GM12864 (cell line): Measurements from ENCODE around the gene HJURP.

Experiments
- DNase-seq: peaks from one replicate; pipeline ENCODE4 v3.0.0-alpha.2; 2011; ENCODE audit warnings: low read depth
- H3K4me3 ChIP-seq: 2 replicates; pipeline ENCODE4 v1.5.1; 2011; ENCODE audit warnings: mild to moderate bottlenecking, low read depth, low read length, control low read depth
- CTCF ChIP-seq: IDR thresholded peaks from 2 replicates; pipeline ENCODE4 v1.5.1; 2011; ENCODE audit warnings: low read depth, mild to moderate bottlenecking, moderate library complexity, low read length, control low read depth, inconsistent platforms; ENCODE audit errors: missing control alignments

Gene HJURP

GRCh38 chr2:233814056-233814835 lies 40.1 kb downstream of the HJURP start:
- no peak for TF ChIP-seq CTCF
- DNase-seq, result no peak

GRCh38 chr2:233813236-233814055 lies 40.9 kb downstream of the HJURP start:
- no peak for DNase-seq
- H3K4me3 ChIP-seq, result no peak overlapping the region
- no peak for TF ChIP-seq CTCF

More at GRCh38 chr2:233814056-233814835, 40.1 kb downstream of the HJURP start:
- no peak overlapping the region for H3K4me3 ChIP-seq

GRCh38 chr2:233811732-233812131 lies 42.6 kb downstream of the HJURP start:
- H3K4me3 ChIP-seq, result no peak overlapping the region
- no peak for DNase-seq
- TF ChIP-seq CTCF, result no peak

- DNase-seq, result no peak
- no peak for TF ChIP-seq CTCF
- no peak overlapping the region for H3K4me3 ChIP-seq
These were observed 43.2 kb downstream of the HJURP start for GRCh38 chr2:233811087-233811486.

GRCh38 chr2:233810385-233810784 lies 44.0 kb downstream of the HJURP start:
- no peak overlapping the region for H3K4me3 ChIP-seq
- TF ChIP-seq CTCF, result no peak
- no peak for DNase-seq

GRCh38 chr2:233807966-233808935 lies 46.1 kb downstream of the HJURP start:
- no peak overlapping the region for H3K4me3 ChIP-seq
- no peak for TF ChIP-seq CTCF
- no peak for DNase-seq
